HCT116 (cell line): ENCODE data around the gene FNBP1L. TPM values are rescaled to one million over a fixed set of nuclear protein-coding genes. Genes with fewer than 3 reads are reported as not detected.

ENCODE experiments used
- ATAC-seq: fragments of 200-7000 bp; cut with Tn5 transposase; 2 replicates; pipeline ENCODE4 v1.9.1; 2020; ENCODE audit warnings: mild to moderate bottlenecking, moderate library complexity
- BruUV-seq: library from RNA; stranded (reverse); fragments of 400-500 nt; replicated peaks from 2 replicates; lab custom pipeline; 2021; lab: Mats Ljungman, UMichigan
- CTCF ChIA-PET: fragments of 300-600 bp; sonication (Branson Sonifier 250); formaldehyde crosslinking; loops from one replicate; lab custom pipeline; 2021; ENCODE audit warnings: antibody characterized with exemption; lab: Charles Lee
- POLR2A ChIA-PET: fragments of 300-600, 350-600 bp; sonication (Branson Sonifier 250); formaldehyde crosslinking; loops from one replicate; lab custom pipeline; 2021; ENCODE audit warnings: antibody characterized with exemption; lab: Charles Lee
- RAD21 ChIA-PET, 2 experiments: fragments of 300-600 bp; sonication (Branson Sonifier 250); formaldehyde crosslinking; loops; one replicate each; lab custom pipeline; 2023; ENCODE audit warnings: low total read pairs in 2 of 2; ENCODE audit not compliant: uncharacterized antibody in 2 of 2, unreplicated experiment in 2 of 2, low non-redundant PET in 1 of 2; lab: Charles Lee
- DNase-seq: peaks from one replicate; pipeline ENCODE4 v3.0.0-alpha.2; 2010; ENCODE audit warnings: low read depth, low spot score
- H2AFZ ChIP-seq: fragments of 200-600 bp; shearing (Covaris generic), sonication (generic); 2 replicates; pipeline ENCODE4 v1.6.1; 2017; ENCODE audit warnings: low read depth, mixed run types, mixed read lengths, antibody characterized with exemption, low read length; ENCODE audit not compliant: poor library complexity, severe bottlenecking
- H3K27ac ChIP-seq: 2 replicates; pipeline ENCODE4 v1.5.1; 2012; ENCODE audit warnings: low read depth, low read length
- H3K27me3 ChIP-seq: fragments of 200-600 bp; sonication (generic); 2 replicates; pipeline ENCODE4 v1.6.1; 2016; ENCODE audit warnings: mixed run types, low read length, mixed read lengths; ENCODE audit not compliant: insufficient read depth
- H3K36me3 ChIP-seq, 2 experiments: fragments of 200-500 bp in 1 of 2; fragments of 200-600 bp in 1 of 2; sonication (Bioruptor generic) in 1 of 2; sonication (generic) in 1 of 2; 2 replicates each; pipeline versions ENCODE4 v1.5.1 to v1.6.1; 2014 to 2016; ENCODE audit warnings: low read length in 2 of 2, inconsistent platforms in 1 of 2, mixed read lengths in 1 of 2, mixed run types in 1 of 2; ENCODE audit not compliant: insufficient read depth in 2 of 2, control insufficient read depth in 1 of 2
- H3K4me1 ChIP-seq, 2 experiments: fragments of 200-600 bp in 1 of 2; sonication (generic) in 1 of 2; 2 replicates each; pipeline versions ENCODE4 v1.5.1 to v1.6.1; 2012 to 2017; ENCODE audit warnings: low read length in 2 of 2, inconsistent platforms in 1 of 2, mild to moderate bottlenecking in 1 of 2, mixed read lengths in 1 of 2, mixed run types in 1 of 2, moderate library complexity in 1 of 2; ENCODE audit not compliant: insufficient read depth in 2 of 2, control insufficient read depth in 1 of 2
- H3K4me2 ChIP-seq: fragments of 200-600 bp; sonication (generic); 2 replicates; pipeline ENCODE4 v1.6.1; 2017; ENCODE audit warnings: mixed run types, low read length, mixed read lengths
- H3K4me3 ChIP-seq, 2 experiments: fragments of 200-600 bp in 1 of 2; sonication (generic) in 1 of 2; replicated peaks in 1 of 2; 2 replicates each; pipeline ENCODE4 v1.5.1; 2011 to 2016; ENCODE audit warnings: low read length in 2 of 2, control low read depth in 1 of 2, low read depth in 1 of 2, mild to moderate bottlenecking in 1 of 2, mixed read lengths in 1 of 2, mixed run types in 1 of 2
- H3K79me2 ChIP-seq: fragments of 200-600 bp; sonication (generic); 2 replicates; pipeline ENCODE4 v1.6.1; 2017; ENCODE audit warnings: mild to moderate bottlenecking, mixed run types, low read length, moderate library complexity, mixed read lengths; ENCODE audit not compliant: insufficient read depth
- H3K9ac ChIP-seq: fragments of 200-600 bp; sonication (generic); 2 replicates; pipeline ENCODE4 v1.6.1; 2016; ENCODE audit warnings: low read length, mixed read lengths
- H3K9me2 ChIP-seq: fragments of 200-600 bp; sonication (generic), shearing (Covaris generic); 2 replicates; pipeline ENCODE4 v1.6.1; 2017; ENCODE audit warnings: mixed run types, mild to moderate bottlenecking, moderate library complexity; ENCODE audit not compliant: insufficient read depth
- H3K9me3 ChIP-seq, 2 experiments: fragments of 200-500 bp in 1 of 2; fragments of 200-600 bp in 1 of 2; sonication (Bioruptor generic) in 1 of 2; sonication (generic) in 1 of 2; 2 replicates each; pipeline ENCODE4 v1.6.1; 2014 to 2017; ENCODE audit warnings: low read length in 2 of 2, mixed read lengths in 2 of 2, inconsistent platforms in 1 of 2, low read depth in 1 of 2, mild to moderate bottlenecking in 1 of 2, mixed run types in 1 of 2, moderate library complexity in 1 of 2; ENCODE audit not compliant: control insufficient read depth in 1 of 2, insufficient read depth in 1 of 2
- H4K20me1 ChIP-seq: fragments of 200-600 bp; sonication (generic), shearing (Covaris generic); 2 replicates; pipeline ENCODE4 v1.6.1; 2017; ENCODE audit warnings: mixed run types, mild to moderate bottlenecking, moderate library complexity; ENCODE audit not compliant: insufficient read depth
- CBX3 ChIP-seq: IDR thresholded peaks from 2 replicates; pipeline ENCODE4 v1.6.1; 2012; ENCODE audit warnings: low read depth
- CEBPB ChIP-seq: IDR thresholded peaks from 2 replicates; pipeline ENCODE4 v1.6.1; 2012; ENCODE audit warnings: low read depth
- ELF1 ChIP-seq: IDR thresholded peaks from 2 replicates; pipeline ENCODE4 v1.6.1; 2012; ENCODE audit warnings: low read depth, borderline replicate concordance
- EZH2 ChIP-seq: fragments of 200-600 bp; sonication (generic); IDR thresholded peaks from 2 replicates; pipeline ENCODE4 v1.6.1; 2017; ENCODE audit warnings: antibody characterized with exemption, mixed run types
- EZH2phosphoT487 ChIP-seq: fragments of 200-600 bp; IDR thresholded peaks from 2 replicates; pipeline ENCODE4 v1.6.1; 2018; ENCODE audit warnings: antibody characterized with exemption, borderline replicate concordance
- JUND ChIP-seq: IDR thresholded peaks from 2 replicates; pipeline ENCODE4 v1.6.1; 2012
- POLR2A ChIP-seq: IDR thresholded peaks from 2 replicates; pipeline ENCODE4 v1.7.0; 2011; ENCODE audit warnings: borderline replicate concordance; ENCODE audit not compliant: insufficient read depth, insufficient read length; ENCODE audit errors: extremely low read depth
- SIN3A ChIP-seq: IDR thresholded peaks from 2 replicates; pipeline ENCODE4 v1.6.1; 2012; ENCODE audit warnings: low read depth
- SP1 ChIP-seq: IDR thresholded peaks from 2 replicates; pipeline ENCODE4 v1.6.1; 2012; ENCODE audit warnings: low read depth
- SRF ChIP-seq: IDR thresholded peaks from 2 replicates; pipeline ENCODE4 v1.6.1; 2012; ENCODE audit warnings: low read depth
- TCF7L2 ChIP-seq: IDR thresholded peaks from 2 replicates; pipeline ENCODE4 v1.7.0; 2011; ENCODE audit warnings: borderline replicate concordance, inconsistent platforms; ENCODE audit not compliant: insufficient read depth, insufficient read length; ENCODE audit errors: extremely low read depth
- YY1 ChIP-seq: IDR thresholded peaks from 2 replicates; pipeline ENCODE4 v1.6.1; 2011; ENCODE audit warnings: low read length, low read depth, moderate library complexity, mild to moderate bottlenecking; ENCODE audit not compliant: insufficient replicate concordance; ENCODE audit errors: extremely low read depth
- ZFX ChIP-seq: fragments of 450-650 bp; IDR thresholded peaks from 2 replicates; pipeline ENCODE4 v1.6.1; 2017
- ZNF274 ChIP-seq: fragments of 200-500 bp; sonication (Bioruptor generic); IDR thresholded peaks from 2 replicates; pipeline ENCODE4 v1.6.1; 2014; ENCODE audit warnings: mild to moderate bottlenecking, low read depth, low read length, inconsistent platforms
- intact Hi-C: fragments of 100-400 bp; cut with micrococcal nuclease; formaldehyde crosslinking; loops from 2 replicates; pipeline ENCODE4 v1.10.0; 2022
- total RNA-seq: library from RNA; stranded (reverse); gene quantifications from one replicate; pipeline ENCODE4 v1.2.1, GENCODE V29; 2021; ENCODE audit not compliant: unreplicated experiment
- TF ChIP-seq, protein P1 (sequence below): IDR thresholded peaks from 2 replicates; pipeline ENCODE4 v1.6.1; 2012
- TF ChIP-seq, protein P2 (sequence below), 3 experiments: fragments of 200-600 bp in 1 of 3; sonication (generic) in 1 of 3; IDR thresholded peaks in 2 of 3; conservative IDR thresholded peaks in 1 of 3; 2 replicates each; pipeline ENCODE4 v1.5.1; 2012 to 2017; ENCODE audit warnings: low read depth in 2 of 3, low read length in 2 of 3, antibody characterized with exemption in 1 of 3, borderline replicate concordance in 1 of 3, control low read depth in 1 of 3, mild to moderate bottlenecking in 1 of 3, mixed read lengths in 1 of 3, mixed run types in 1 of 3, moderate library complexity in 1 of 3; ENCODE audit not compliant: insufficient read depth in 1 of 3
- TF ChIP-seq, protein P3 (sequence below): IDR thresholded peaks from 2 replicates; pipeline ENCODE4 v1.6.1; 2012

FNBP1L gene
- total RNA-seq, 1 experiment from 2014 or later, result 26.1 TPM

DNA sequence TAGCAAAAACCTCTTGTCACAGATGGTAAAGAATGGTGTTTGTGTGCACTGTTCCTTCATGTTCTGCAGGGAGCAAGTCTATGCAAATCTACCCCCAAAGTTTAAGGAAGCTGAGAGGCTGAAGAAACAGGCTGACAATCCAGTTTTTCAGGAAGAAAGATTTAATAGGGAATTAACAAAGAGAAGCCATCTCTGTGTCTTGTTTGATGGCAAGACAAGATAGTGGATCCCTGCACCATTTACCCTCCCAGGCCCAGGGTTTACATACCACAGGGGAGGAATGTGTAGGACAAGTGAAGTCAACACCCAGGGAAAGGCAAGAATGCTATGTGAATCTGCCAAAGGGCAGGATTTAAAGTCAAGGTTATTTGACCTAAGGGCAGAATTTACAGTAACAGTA, 48.1 kb upstream of the FNBP1L start:
- ChIA-PET POLR2A (no interaction called here), CTCF (no interaction called here), RAD21 (no interaction called here)
- ATAC-seq, result no peak
- no peak overlapping the region for H2AFZ ChIP-seq
- H3K9me3 ChIP-seq, result no peaks in the 10 kb centered on the region
- no peaks in the 10 kb centered on the region for H4K20me1 ChIP-seq
- H3K4me1 ChIP-seq, result no peaks in the 10 kb centered on the region
- H3K36me3 ChIP-seq, result no peaks in the 10 kb centered on the region
- H3K4me2 ChIP-seq, result no peak overlapping the region
- H3K27ac ChIP-seq, result no peak overlapping the region
- intact Hi-C loops, result no loop called here
- no peaks in the 10 kb centered on the region for H3K9me2 ChIP-seq
- H3K9ac ChIP-seq, result no peak overlapping the region
- no TSS peak for BruUV-seq
- DNase-seq, result no peak
- no peaks in the 10 kb centered on the region for H3K27me3 ChIP-seq
- H3K79me2 ChIP-seq, result no peaks in the 10 kb centered on the region
- no peak overlapping the region for H3K4me3 ChIP-seq
- TF ChIP-seq, protein P1, sequence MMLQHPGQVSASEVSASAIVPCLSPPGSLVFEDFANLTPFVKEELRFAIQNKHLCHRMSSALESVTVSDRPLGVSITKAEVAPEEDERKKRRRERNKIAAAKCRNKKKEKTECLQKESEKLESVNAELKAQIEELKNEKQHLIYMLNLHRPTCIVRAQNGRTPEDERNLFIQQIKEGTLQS, result no peak
- TF ChIP-seq SP1 (no peak), YY1 (no peak), CBX3 (no peak), SRF (no peak), ZNF274 (no peak), TCF7L2 (no peak), EZH2 (no peak), ZFX (no peak), CEBPB (no peak), ELF1 (no peak), EZH2phosphoT487 (no peak), SIN3A (no peak), JUND (no peak), POLR2A (no peak)
- TF ChIP-seq, protein P2, sequence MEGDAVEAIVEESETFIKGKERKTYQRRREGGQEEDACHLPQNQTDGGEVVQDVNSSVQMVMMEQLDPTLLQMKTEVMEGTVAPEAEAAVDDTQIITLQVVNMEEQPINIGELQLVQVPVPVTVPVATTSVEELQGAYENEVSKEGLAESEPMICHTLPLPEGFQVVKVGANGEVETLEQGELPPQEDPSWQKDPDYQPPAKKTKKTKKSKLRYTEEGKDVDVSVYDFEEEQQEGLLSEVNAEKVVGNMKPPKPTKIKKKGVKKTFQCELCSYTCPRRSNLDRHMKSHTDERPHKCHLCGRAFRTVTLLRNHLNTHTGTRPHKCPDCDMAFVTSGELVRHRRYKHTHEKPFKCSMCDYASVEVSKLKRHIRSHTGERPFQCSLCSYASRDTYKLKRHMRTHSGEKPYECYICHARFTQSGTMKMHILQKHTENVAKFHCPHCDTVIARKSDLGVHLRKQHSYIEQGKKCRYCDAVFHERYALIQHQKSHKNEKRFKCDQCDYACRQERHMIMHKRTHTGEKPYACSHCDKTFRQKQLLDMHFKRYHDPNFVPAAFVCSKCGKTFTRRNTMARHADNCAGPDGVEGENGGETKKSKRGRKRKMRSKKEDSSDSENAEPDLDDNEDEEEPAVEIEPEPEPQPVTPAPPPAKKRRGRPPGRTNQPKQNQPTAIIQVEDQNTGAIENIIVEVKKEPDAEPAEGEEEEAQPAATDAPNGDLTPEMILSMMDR (IDR thresholded peaks at IDR 0.05 in 2 of 3, conservative IDR thresholded peaks at IDR 0.05 in 1 of 3; ENCODE audit: borderline replicate concordance in 1 of 3, insufficient read depth in 1 of 3, low read depth in 2 of 3, low read length in 2 of 3), result no peak
- TF ChIP-seq, protein P3, sequence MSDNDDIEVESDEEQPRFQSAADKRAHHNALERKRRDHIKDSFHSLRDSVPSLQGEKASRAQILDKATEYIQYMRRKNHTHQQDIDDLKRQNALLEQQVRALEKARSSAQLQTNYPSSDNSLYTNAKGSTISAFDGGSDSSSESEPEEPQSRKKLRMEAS, result no peak
